HG03520 (cell line): ENCODE data around the gene ARAF.
A peak's percentile ranks its signal among the peaks of the same experiment; 100 is the strongest.
"Not testable (repeated sequence)": the region's sequence is repeated elsewhere in the genome, so short reads cannot be mapped to it uniquely, and the experiment has no call there.

Experiments used
- ATAC-seq: cut with Tn5 transposase; IDR thresholded peaks from one replicate; pipeline ENCODE4 v1.9.1; 2021; ENCODE audit warnings: mild to moderate bottlenecking, moderate library complexity; ENCODE audit not compliant: unreplicated experiment

ARAF gene

GRCh38 chrX:47560934-47561658, at the start of gene ARAF:
ARAF (plus strand) TSS chrX:47561205; CDS start chrX:47562968, 1,763 bp downstream.
- peak; percentile 82 for ATAC-seq

GRCh38 chrX:47512383-47512782, 48.6 kb upstream of the ARAF start:
- not testable (repeated sequence) for ATAC-seq

- peak; percentile 46 for ATAC-seq
Measured at GRCh38 chrX:47513034-47513965, 47.7 kb upstream of the ARAF start.

GRCh38 chrX:47514533-47515235, 46.3 kb upstream of the ARAF start:
- ATAC-seq: no peak

GRCh38 chrX:47515941-47516665, 44.9 kb upstream of the ARAF start:
- ATAC-seq: no peak

GRCh38 chrX:47518144-47518543, 42.9 kb upstream of the ARAF start:
- ATAC-seq: no peak

GRCh38 chrX:47523297-47523696, 37.7 kb upstream of the ARAF start:
- ATAC-seq: peak; percentile 74

GRCh38 chrX:47523713-47524166, 37.3 kb upstream of the ARAF start:
- ATAC-seq: no peak

- no peak for ATAC-seq
Measured at GRCh38 chrX:47529548-47529947, 31.5 kb upstream of the ARAF start.

GRCh38 chrX:47530049-47530448, 31.0 kb upstream of the ARAF start:
- no peak for ATAC-seq

GRCh38 chrX:47539860-47540259, 21.1 kb upstream of the ARAF start:
- ATAC-seq: no peak

GRCh38 chrX:47540754-47541538, 20.1 kb upstream of the ARAF start:
- no peak for ATAC-seq

GRCh38 chrX:47543496-47543895, 17.5 kb upstream of the ARAF start:
- ATAC-seq: no peak

- peak; percentile 86 for ATAC-seq
Measured at GRCh38 chrX:47556045-47556623, 4.9 kb upstream of the ARAF start.

- no peak for ATAC-seq
Measured at GRCh38 chrX:47558436-47558835, 2.6 kb upstream of the ARAF start.

- ATAC-seq: no peak
Measured at GRCh38 chrX:47560179-47560933, 649 bp upstream of the ARAF start.

- ATAC-seq: no peak
Measured at GRCh38 chrX:47561659-47562151, 700 bp downstream of the ARAF start.

- ATAC-seq: no peak
Measured at GRCh38 chrX:47562615-47563243, 1.7 kb downstream of the ARAF start.
